GM21619 (cell line): ENCODE results near the gene SLIT3.

ENCODE experiments used
- ATAC-seq: cut with Tn5 transposase; IDR thresholded peaks from one replicate; pipeline ENCODE4 v1.9.1; 2021; ENCODE audit not compliant: unreplicated experiment

Gene SLIT3

GRCh38 chr5:169300468-169301385 is at the start of gene SLIT3:
Gene SLIT3, minus strand, starts transcription at chr5:169301139. Its CDS starts 430 bp downstream, at chr5:169300709.
- no peak for ATAC-seq

GRCh38 chr5:169350016-169350415 is 49.1 kb upstream of the SLIT3 start:
- peak; percentile 70 for ATAC-seq

GRCh38 chr5:169347786-169348185 is 46.8 kb upstream of the SLIT3 start:
- ATAC-seq, result no peak

GRCh38 chr5:169344629-169345028 is 43.7 kb upstream of the SLIT3 start:
- ATAC-seq, result no peak

GRCh38 chr5:169343766-169344165 is 42.8 kb upstream of the SLIT3 start:
- ATAC-seq, result no peak

GRCh38 chr5:169341556-169341955 is 40.6 kb upstream of the SLIT3 start:
- no peak for ATAC-seq

- ATAC-seq, result peak; percentile 88
Observed at GRCh38 chr5:169339869-169340268, 38.9 kb upstream of the SLIT3 start.

GRCh38 chr5:169336242-169336641 is 35.3 kb upstream of the SLIT3 start:
- ATAC-seq, result no peak

GRCh38 chr5:169335806-169336205 is 34.9 kb upstream of the SLIT3 start:
- ATAC-seq, result no peak

GRCh38 chr5:169333518-169333917 is 32.6 kb upstream of the SLIT3 start:
- ATAC-seq, result no peak

GRCh38 chr5:169331292-169331852 is 30.4 kb upstream of the SLIT3 start:
- no peak for ATAC-seq

- ATAC-seq, result no peak
Observed at GRCh38 chr5:169328401-169328800, 27.5 kb upstream of the SLIT3 start.

- no peak for ATAC-seq
Observed at GRCh38 chr5:169325273-169325672, 24.3 kb upstream of the SLIT3 start.

- no peak for ATAC-seq
Observed at GRCh38 chr5:169318556-169318955, 17.6 kb upstream of the SLIT3 start.

- ATAC-seq, result no peak
Observed at GRCh38 chr5:169307646-169308045, 6.7 kb upstream of the SLIT3 start.

GRCh38 chr5:169305366-169305765 is 4.4 kb upstream of the SLIT3 start:
- ATAC-seq, result no peak

- ATAC-seq, result no peak
Observed at GRCh38 chr5:169304175-169304574, 3.2 kb upstream of the SLIT3 start.

GRCh38 chr5:169303119-169303515 is 2.2 kb upstream of the SLIT3 start:
- ATAC-seq, result no peak

GRCh38 chr5:169302491-169303118 is 1.7 kb upstream of the SLIT3 start:
- ATAC-seq, result peak; percentile 81

- peak; percentile 5 for ATAC-seq
Observed at GRCh38 chr5:169301986-169302385, 1.0 kb upstream of the SLIT3 start.

- no peak for ATAC-seq
Observed at GRCh38 chr5:169301386-169301934, 521 bp upstream of the SLIT3 start.
